Upper lobe of left lung (tissue), 4 donors: ENCODE data around the gene PPP1R3D.

Source experiments
- CTCF ChIP-seq, 6 experiments: fragments of 450-650 bp in 4 of 6; fragments of 200-600 bp in 2 of 6; sonication (generic) in 2 of 6; IDR thresholded peaks; one replicate each; pipeline ENCODE4 v1.5.1; 2016 to 2019; ENCODE audit warnings: antibody characterized with exemption in 6 of 6
- POLR2A ChIP-seq, 4 donors: fragments of 450-650 bp; IDR thresholded peaks; one replicate each; pipeline ENCODE4 v1.5.1; 2016 to 2017; ENCODE audit warnings: antibody characterized with exemption in 4 of 4, mild to moderate bottlenecking in 2 of 4

- TF ChIP-seq CTCF (IDR thresholded peaks at IDR 0.05) (peak in 5 of 6 experiments; percentile 50 to 61 (median 52)), POLR2A (IDR thresholded peaks at IDR 0.05) (no peak)
Observed at GRCh38 chr20:59948828-59949720, 9.0 kb upstream of the PPP1R3D start.
